A673 (cell line): ENCODE measurements around the gene PLCD3.

Experiments
- EZH2 ChIP-seq: fragments of 200-600 bp; sonication (generic); IDR thresholded peaks from 2 replicates; pipeline ENCODE4 v1.6.1; 2017; ENCODE audit warnings: borderline replicate concordance, low read depth, mild to moderate bottlenecking, mixed read lengths, antibody characterized with exemption, low read length; ENCODE audit not compliant: poor library complexity, severe bottlenecking
- TF ChIP-seq, protein P1 (sequence below): fragments of 300-800, 200-600 bp; sonication (generic); conservative IDR thresholded peaks from 2 replicates; pipeline ENCODE4 v1.5.1; 2017; ENCODE audit warnings: low read depth, mild to moderate bottlenecking, antibody characterized with exemption, low read length, moderate library complexity, mixed read lengths

DNA sequence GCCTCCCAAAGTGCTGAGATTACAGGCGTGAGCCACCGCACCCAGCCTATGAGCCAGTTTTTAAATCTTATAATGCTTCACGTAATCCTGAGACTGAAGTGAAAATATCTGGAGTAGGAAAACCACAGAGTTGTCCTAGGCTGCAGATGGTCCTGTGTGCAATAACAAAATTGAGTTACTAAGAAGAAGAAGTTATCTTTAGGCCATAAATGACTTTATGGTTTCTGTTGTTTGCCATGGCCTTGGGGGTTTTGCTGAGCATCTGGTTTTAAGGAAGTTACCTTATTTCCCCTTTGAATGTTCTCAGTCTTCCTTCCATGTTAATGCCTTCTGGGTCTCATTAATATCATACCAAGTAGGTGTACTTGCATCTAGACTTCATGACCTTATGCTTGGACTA, 54.7 kb downstream of the PLCD3 start:
- TF ChIP-seq, protein P1, sequence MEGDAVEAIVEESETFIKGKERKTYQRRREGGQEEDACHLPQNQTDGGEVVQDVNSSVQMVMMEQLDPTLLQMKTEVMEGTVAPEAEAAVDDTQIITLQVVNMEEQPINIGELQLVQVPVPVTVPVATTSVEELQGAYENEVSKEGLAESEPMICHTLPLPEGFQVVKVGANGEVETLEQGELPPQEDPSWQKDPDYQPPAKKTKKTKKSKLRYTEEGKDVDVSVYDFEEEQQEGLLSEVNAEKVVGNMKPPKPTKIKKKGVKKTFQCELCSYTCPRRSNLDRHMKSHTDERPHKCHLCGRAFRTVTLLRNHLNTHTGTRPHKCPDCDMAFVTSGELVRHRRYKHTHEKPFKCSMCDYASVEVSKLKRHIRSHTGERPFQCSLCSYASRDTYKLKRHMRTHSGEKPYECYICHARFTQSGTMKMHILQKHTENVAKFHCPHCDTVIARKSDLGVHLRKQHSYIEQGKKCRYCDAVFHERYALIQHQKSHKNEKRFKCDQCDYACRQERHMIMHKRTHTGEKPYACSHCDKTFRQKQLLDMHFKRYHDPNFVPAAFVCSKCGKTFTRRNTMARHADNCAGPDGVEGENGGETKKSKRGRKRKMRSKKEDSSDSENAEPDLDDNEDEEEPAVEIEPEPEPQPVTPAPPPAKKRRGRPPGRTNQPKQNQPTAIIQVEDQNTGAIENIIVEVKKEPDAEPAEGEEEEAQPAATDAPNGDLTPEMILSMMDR = no peak
- no peak for TF ChIP-seq EZH2
